AML-193 (cell line): ENCODE results near the gene BAMBI.
"Not testable (repeated sequence)": the region's sequence is repeated elsewhere in the genome, so short reads cannot be mapped to it uniquely, and the experiment has no call there.

Experiments
- DNase-seq, 2 experiments: peaks; one replicate each; lab custom pipeline; 2025; lab: John Stamatoyannopoulos, UW

BAMBI gene

GRCh38 chr10:28676968-28677887, at the start of gene BAMBI:
Gene BAMBI, plus strand, starts transcription at chr10:28677521. Its CDS starts 377 bp downstream, at chr10:28677898.
- DNase-seq, result peak; percentile 69 to 80

GRCh38 chr10:28628184-28628893, 49.0 kb upstream of the BAMBI start:
- peak; percentile 49 to 62 for DNase-seq

GRCh38 chr10:28631896-28632583, 45.3 kb upstream of the BAMBI start:
- no peak for DNase-seq

- no peak for DNase-seq
These were observed 44.8 kb upstream of the BAMBI start for GRCh38 chr10:28632584-28632945.

GRCh38 chr10:28633750-28634149, 43.6 kb upstream of the BAMBI start:
- DNase-seq, result no peak

- DNase-seq, result no peak
These were observed 40.0 kb upstream of the BAMBI start for GRCh38 chr10:28637346-28637745.

- no peak for DNase-seq
These were observed 38.9 kb upstream of the BAMBI start for GRCh38 chr10:28638392-28638791.

GRCh38 chr10:28640551-28640950, 36.8 kb upstream of the BAMBI start:
- DNase-seq, result no peak

- no peak for DNase-seq
These were observed 32.7 kb upstream of the BAMBI start for GRCh38 chr10:28644647-28645046.

- no peak for DNase-seq
These were observed 25.2 kb upstream of the BAMBI start for GRCh38 chr10:28652106-28652505.

GRCh38 chr10:28652703-28653102, 24.6 kb upstream of the BAMBI start:
- no peak for DNase-seq

GRCh38 chr10:28658824-28659223, 18.5 kb upstream of the BAMBI start:
- DNase-seq, result not testable (repeated sequence)

GRCh38 chr10:28661035-28661434, 16.3 kb upstream of the BAMBI start:
- DNase-seq, result no peak

GRCh38 chr10:28663576-28664368, 13.5 kb upstream of the BAMBI start:
- peak; percentile 44 to 68 for DNase-seq

GRCh38 chr10:28664369-28664740, 13.0 kb upstream of the BAMBI start:
- DNase-seq, result no peak

GRCh38 chr10:28666751-28667467, 10.4 kb upstream of the BAMBI start:
- no peak for DNase-seq

- DNase-seq, result no peak
These were observed 8.7 kb upstream of the BAMBI start for GRCh38 chr10:28668363-28669226.

GRCh38 chr10:28669227-28670173, 7.8 kb upstream of the BAMBI start:
- DNase-seq, result no peak

- DNase-seq, result no peak
These were observed 2.5 kb upstream of the BAMBI start for GRCh38 chr10:28674782-28675181.
